Esophagus mucosa (tissue), 1 donor: ENCODE results near the gene PPM1M. TPM values are rescaled to one million over a fixed set of nuclear protein-coding genes. Genes with fewer than 3 reads are reported as not detected.

Source experiments
- ATAC-seq: fragments of 200-7000 bp; cut with Tn5 transposase; one replicate; pipeline ENCODE4 v1.9.1; 2020
- total RNA-seq: library from RNA; stranded (reverse); gene quantifications from one replicate; pipeline ENCODE4 v1.2.4, GENCODE V29; 2023
- donor health status: DM: yes; HTN: yes; CAD: no.

Gene PPM1M, protein sequence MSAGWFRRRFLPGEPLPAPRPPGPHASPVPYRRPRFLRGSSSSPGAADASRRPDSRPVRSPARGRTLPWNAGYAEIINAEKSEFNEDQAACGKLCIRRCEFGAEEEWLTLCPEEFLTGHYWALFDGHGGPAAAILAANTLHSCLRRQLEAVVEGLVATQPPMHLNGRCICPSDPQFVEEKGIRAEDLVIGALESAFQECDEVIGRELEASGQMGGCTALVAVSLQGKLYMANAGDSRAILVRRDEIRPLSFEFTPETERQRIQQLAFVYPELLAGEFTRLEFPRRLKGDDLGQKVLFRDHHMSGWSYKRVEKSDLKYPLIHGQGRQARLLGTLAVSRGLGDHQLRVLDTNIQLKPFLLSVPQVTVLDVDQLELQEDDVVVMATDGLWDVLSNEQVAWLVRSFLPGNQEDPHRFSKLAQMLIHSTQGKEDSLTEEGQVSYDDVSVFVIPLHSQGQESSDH
- total RNA-seq: 9.5 TPM

- peak; percentile 10 for ATAC-seq
Measured at GRCh38 chr3:52245322-52246263, at the start of gene PPM1M. Gene PPM1M, plus strand, starts transcription at chr3:52245759. Its CDS starts 66 bp downstream, at chr3:52245825.

- peak; percentile 31 for ATAC-seq
Measured at GRCh38 chr3:52195823-52196331, 49.7 kb upstream of the PPM1M start.

DNA sequence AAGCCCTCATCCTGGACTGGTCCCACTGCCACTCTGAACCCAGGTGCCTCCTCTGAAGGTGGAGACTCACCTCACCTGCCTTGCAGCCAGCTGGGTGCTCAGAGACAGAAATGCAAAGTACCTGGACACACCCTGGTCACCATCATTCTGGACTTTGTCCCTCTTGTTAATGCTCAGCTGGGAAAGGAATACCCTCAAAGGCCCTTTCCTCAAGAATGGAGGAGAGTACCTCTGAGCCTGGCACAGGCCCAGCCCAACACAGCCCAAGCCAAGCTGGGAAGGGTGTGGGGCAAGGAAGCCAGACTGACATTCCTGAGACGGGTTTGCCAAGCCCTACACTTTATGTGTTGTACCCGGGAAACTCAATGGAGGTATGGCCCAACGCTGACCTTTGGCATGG lies 48.6 kb upstream of the PPM1M start:
- peak; percentile 27 for ATAC-seq

DNA sequence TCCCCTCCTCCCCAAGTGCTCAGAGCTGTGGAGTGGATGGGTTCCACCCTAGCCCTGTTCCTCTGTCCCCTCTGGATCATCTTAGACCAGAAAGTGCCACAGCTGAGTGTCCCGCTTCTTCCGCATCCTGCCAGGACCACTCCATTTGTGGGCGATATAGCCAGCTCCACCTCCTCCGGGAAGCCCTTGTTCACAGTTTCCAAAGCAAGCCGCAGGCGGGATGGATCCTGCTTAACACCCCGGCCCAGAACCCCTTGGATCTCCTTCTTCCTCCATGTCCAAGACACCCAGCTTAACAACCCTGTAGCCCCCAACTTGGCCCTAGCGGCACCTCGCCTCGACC lies 48.1 kb upstream of the PPM1M start:
- no peak for ATAC-seq

DNA sequence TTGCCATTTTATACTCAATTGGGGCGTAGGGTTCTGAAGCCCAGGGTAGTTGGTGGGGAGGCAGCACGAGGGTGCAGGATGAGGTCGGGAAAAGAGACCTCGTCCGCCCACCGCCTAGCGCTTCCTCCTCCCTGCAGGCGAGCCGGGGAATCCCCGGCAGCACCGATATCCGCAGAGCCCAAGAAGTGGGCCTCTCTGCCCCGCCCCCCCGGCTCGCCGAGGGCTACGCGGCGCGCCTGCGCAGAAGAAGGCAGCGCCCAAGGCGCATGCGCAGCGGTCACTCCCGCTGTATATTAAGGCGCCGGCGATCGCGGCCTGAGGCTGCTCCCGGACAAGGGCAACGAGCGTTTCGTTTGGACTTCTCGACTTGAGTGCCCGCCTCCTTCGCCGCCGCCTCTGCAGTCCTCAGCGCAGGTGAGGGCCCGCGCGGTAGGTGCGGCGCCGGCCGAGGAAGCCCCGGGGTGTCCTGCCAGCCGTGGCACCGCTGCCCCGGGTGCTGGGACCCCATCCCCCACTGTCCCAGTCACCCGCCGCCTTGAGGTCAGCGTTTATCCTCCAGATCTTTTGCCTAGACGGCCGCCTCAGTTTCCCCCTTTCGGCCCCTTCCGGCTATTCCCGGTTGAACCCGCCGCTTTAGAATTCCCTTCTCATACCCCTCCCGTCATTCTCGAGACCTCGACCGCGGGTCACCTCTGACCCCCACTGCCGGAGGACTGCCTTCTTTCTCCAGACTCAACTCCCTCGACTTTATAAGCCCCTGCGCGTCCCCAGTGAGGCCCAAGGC lies 47.5 kb upstream of the PPM1M start, which contains the start of gene ALAS1:
ALAS1 (plus strand) TSS at position 319 of the 784 bp plus-strand sequence. CDS start 1,082 bp downstream, outside the sequence.
- peak; percentile 80 for ATAC-seq

GRCh38 chr3:52198643-52199608 lies 46.6 kb upstream of the PPM1M start:
- peak; percentile 2 for ATAC-seq

DNA sequence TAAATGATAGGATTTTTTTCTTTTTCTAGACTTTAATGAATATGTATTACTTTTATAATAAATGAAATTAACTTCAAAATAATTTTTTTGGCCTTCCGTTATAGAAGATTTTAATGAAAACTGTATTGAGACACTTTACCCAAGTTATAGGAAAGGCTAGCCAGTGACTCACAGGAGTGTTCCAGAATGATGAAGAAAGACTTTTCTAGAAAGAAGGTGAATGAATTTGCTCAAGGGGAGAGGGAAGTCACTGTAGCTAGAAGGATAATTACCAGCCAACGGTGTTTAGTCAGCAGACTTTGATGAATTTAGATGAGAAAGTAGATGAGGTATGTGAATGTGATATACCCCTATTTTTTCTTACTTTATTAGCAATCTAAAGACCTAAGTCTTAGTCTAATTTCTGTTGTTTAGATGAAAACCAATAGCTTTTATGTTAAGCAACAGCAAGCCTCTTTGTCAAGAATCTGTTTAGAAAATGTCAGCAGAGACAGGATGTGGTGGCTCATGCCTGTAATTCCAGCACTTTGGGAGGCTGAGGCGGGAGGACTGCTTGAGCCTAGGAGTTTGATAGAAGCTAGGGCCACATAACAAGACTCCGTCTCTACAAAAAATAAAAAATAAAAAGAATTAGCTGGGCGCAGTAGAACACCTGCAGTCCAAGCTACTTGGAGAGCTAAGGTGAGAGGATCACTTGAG lies 44.4 kb upstream of the PPM1M start:
- no peak for ATAC-seq

GRCh38 chr3:52202384-52203077 lies 43.0 kb upstream of the PPM1M start:
- ATAC-seq: no peak

DNA sequence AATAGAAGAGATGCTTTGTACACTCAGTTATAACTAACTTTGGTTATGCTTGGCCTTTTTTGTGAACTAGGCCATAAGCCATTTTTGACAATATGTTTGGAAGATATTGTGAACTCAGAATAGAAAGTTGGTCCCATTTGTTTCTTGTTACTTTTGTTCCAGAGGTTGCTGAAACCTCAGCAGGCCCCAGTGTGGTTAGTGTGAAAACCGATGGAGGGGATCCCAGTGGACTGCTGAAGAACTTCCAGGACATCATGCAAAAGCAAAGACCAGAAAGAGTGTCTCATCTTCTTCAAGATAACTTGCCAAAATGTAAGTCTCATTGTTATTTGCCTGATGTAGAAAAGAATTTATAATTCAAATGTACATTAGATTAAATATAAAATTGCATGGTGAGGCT lies 41.9 kb upstream of the PPM1M start:
- ATAC-seq: no peak

DNA sequence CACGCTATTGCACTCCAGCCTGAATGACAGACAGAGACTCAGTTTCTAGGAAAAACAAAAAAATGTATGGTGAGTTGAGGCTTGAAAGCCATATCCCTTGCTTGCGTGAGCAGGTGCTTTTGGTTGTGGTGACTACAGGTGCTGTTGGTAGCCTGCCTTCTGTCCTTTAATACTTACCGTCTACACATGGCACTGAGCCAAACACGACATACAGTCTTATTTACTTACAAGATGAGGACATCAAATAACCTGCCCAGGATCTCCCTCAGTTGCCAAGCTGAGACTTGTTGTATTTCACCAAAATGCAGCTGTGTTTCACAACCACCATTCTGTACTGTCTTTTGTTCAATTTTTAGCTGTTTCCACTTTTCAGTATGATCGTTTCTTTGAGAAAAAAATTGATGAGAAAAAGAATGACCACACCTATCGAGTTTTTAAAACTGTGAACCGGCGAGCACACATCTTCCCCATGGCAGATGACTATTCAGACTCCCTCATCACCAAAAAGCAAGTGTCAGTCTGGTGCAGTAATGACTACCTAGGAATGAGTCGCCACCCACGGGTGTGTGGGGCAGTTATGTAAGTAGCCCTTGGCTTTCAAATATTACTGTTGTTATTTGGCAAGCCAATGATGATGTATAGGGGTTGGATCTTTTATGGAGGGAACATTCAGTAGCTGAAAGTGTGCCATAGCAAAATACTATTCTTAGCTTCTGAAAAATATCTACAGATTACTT lies 41.1 kb upstream of the PPM1M start:
- ATAC-seq: peak; percentile 78

GRCh38 chr3:52205727-52206372 lies 39.7 kb upstream of the PPM1M start:
- ATAC-seq: no peak

DNA sequence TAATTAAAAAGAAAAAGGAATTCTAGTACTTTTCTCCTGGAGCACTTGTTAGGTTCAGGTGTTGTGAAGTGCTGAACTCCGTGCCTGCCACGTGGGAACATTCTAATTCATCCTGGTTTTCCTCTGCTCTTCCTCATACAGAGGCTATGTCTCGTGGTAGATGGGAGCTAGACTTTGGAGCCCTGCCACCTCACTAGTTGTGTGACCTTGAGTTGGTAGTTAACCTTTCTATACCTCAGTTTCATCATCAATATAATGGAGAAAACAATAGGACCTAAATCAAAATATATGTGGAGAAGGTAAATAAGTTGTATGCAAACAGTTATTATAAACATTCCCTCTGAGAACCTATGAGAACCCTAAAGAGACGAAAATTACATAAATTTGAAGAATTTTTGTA lies 37.0 kb upstream of the PPM1M start:
- no peak for ATAC-seq

GRCh38 chr3:52210037-52210436 lies 35.5 kb upstream of the PPM1M start:
- no peak for ATAC-seq

DNA sequence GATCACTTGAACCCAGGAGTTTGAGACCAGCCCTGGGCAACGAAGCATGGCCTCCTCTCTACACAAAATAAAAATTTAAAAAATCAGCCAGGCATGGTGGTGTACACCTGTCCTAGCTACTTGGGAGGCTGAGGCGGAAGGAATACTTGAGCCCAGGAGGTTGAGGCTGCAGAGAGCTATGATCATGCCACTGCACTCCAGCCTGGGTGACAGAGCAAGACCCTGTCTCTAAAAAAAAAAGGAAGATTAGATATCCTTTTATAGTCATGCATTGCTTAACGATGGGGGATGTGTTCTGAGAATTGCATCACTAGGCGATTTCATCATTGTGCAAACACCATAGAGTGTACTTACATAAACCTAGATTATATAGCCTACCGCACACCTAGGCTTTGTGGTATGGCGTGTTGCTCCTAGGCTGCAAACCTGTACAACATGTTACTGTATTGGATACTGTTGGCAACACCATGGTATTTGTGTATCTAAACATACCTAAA lies 35.0 kb upstream of the PPM1M start:
- ATAC-seq: peak; percentile 92

GRCh38 chr3:52211268-52211891 lies 34.2 kb upstream of the PPM1M start:
- peak; percentile 5 for ATAC-seq

DNA sequence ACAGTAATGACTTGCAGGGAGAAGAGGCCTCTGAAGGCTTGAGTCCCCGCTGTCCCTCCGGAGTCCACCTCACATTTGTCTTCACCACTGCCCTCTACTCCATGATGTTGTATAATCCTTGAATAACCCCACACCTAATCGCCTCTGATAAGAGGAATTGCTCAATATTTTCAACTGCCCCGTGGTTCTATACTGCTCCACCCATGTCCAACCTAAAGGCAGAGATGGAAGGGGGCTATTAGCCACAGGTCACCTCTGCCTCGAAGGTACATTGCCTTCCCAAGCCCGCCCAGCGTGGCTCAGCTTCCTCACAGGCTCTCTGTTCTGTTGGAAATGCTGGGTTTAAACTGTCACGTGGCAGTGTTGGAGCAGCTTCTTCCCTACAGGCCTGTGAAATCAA lies 32.6 kb upstream of the PPM1M start:
- no peak for ATAC-seq

GRCh38 chr3:52213901-52214300 lies 31.7 kb upstream of the PPM1M start:
- ATAC-seq: no peak

DNA sequence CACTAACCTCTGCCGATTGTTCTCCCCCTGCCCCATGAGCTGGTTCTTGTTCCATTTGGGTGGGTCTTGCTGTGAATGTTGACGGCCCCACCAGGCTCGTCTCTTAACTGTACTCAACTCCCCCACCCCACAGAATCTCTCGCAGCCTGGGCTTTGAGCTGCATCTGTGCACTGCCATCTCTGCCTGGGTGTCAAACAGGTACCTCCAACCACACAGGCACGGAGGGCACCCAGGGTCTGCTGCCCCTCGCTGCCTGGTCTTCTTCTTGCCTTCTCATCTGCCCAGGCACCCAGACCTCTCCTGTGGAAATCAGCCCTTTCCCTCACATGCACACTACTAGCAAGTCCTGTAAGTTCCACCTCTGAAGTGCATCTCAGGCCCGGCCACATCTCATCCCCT lies 30.2 kb upstream of the PPM1M start:
- ATAC-seq: no peak
